ENCODE measurements around the gene CACNG1.
"Not testable (repeated sequence)": the region's sequence is repeated elsewhere in the genome, so short reads cannot be mapped to it uniquely, and the experiment has no call there.

Gene CACNG1

DNA sequence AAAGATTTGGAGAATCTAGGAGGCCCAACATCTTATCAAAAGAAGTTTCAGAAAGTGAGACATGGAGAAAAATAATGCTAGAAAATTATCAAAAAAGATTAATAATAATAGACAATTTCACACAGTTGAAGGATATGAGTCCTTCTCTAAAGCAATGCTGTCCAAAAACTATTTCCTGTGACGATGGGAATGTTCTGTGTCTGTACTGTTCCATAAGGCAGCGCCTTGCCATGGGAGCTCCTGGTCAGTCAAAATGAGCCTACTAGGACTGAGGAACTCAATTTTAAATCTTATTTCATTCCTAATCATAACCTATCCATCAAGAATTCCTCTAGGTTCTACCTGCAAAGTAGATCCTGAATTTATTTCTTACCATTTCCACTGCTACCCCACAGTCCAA, 49.0 kb downstream of the CACNG1 start:
- FAIRE-seq (no peak), DNase-seq (ENCODE audit: insufficient read length) (no peak)
- no peak for TF ChIP-seq POLR2A (IDR thresholded peaks at IDR 0.05; ENCODE audit: low read depth, low read length)
- no peak for TF ChIP-seq TAF1 (IDR thresholded peaks at IDR 0.05; ENCODE audit: borderline replicate concordance, low read depth, low read length)

DNA sequence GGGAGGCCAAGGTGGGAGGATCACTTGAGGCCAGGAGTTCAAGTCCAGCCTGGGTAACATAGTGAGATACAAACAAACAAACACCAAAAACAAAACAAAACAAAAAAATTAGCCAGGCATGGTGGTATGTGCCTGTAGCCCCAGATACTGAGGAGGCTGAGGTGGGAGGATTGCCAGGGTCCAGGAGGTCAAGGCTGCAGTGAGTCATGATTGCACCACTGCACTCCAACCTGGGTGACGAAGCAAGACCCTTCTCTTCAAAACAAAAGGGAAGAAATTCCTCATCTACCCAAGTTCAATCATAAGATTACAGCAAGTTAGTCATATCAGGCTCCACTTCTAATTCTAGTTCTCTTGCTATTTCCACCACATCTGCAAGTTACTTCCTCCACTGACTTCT, 50.9 kb downstream of the CACNG1 start:
- not testable (repeated sequence) for FAIRE-seq; DNase-seq (ENCODE audit: insufficient read length)

DNA sequence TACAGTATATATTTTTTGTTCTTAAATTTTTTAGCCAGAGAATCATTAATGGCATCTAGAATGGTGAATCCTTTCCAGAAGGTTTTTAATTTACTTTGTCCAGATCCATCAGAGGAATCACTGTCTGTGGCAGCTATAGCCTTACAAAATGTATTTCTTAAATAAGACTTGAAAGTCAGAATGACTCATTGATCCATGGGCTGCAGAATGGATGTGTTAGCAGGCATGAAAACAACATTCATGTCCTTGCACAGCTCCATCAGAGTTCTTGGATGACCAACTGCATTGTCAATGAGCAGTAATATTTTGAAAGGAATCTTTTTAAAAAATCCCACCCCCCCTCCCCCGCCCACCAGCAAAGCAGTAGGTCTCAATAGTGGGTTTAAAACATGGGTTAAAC, 51.4 kb downstream of the CACNG1 start:
- DNase-seq (ENCODE audit: insufficient read length) (no peak), FAIRE-seq (no peak)
- TF ChIP-seq TAF1 (IDR thresholded peaks at IDR 0.05; ENCODE audit: borderline replicate concordance, low read depth, low read length) (no peak), POLR2A (IDR thresholded peaks at IDR 0.05; ENCODE audit: low read depth, low read length) (no peak), POLR2AphosphoS5 (IDR thresholded peaks at IDR 0.05; ENCODE audit: low read depth, low read length) (no peak)

DNA sequence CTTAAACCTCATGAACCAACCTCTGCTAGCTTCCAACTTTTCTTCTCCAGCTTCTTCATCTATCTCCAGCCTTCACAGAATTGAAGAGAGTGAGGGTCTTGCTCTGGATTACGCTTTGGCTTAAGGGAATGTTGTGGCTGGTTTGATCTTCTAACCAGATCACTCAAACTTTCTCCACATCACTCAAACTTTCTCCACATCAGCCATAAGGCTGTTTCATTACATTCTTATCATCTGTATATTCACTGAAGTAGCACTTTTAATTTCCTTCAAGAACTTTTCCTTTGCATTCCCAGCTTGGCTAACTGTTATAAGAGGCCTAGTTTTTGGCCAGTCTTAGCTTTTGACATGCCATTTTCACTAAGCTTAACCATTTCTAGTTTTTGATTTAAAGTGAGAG, 52.3 kb downstream of the CACNG1 start:
- no peak for FAIRE-seq
- TF ChIP-seq TAF1 (IDR thresholded peaks at IDR 0.05; ENCODE audit: borderline replicate concordance, low read depth, low read length) (no peak), POLR2A (IDR thresholded peaks at IDR 0.05; ENCODE audit: low read depth, low read length) (no peak), POLR2AphosphoS5 (IDR thresholded peaks at IDR 0.05; ENCODE audit: low read depth, low read length) (no peak)

DNA sequence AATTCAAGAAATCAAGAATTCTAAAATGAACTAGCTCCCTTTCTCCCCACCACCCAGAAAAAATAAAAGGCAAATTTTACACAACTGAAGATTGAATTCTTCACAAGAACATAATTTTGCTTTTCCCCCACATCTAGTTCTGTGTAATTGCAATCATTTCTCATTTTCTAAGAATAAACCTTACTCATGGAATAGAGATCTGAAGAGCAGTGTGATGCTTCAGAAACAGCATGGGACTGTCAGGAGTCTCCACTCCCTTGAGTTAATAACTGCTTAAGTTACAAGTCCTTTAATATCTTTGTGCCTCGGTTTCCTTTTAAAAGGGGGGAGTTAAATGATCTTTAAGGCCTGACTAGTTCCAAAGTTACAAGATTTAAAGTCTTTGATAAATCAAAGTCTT, 53.7 kb downstream of the CACNG1 start:
- DNase-seq (ENCODE audit: insufficient read length) (no peak), FAIRE-seq (no peak)
- TF ChIP-seq TAF1 (IDR thresholded peaks at IDR 0.05; ENCODE audit: borderline replicate concordance, low read depth, low read length) (no peak), POLR2A (IDR thresholded peaks at IDR 0.05; ENCODE audit: low read depth, low read length) (no peak), POLR2AphosphoS5 (IDR thresholded peaks at IDR 0.05; ENCODE audit: low read depth, low read length) (no peak)

More for the DNA sequence above, 52.3 kb downstream of the CACNG1 start:
- DNase-seq (ENCODE audit: insufficient read length): no peak

DNA sequence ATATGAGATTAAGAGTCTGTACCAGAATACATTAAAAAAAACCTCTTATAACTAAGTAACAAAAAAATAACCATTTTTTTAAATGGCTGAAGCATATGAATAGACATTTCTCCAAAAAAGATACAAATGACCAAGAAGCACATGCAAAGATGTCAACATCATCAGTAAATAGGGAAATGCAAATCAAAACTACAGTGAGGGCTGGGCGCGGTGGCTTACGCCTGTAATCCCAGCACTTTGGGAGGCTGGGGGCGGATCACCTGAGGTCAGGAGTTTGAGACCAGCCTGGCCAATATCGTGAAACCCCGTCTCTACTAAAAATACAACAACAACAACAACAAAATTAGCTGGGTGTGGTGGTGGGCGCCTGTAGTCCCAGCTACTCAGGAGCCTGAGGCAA, 60.3 kb downstream of the CACNG1 start:
- not testable (repeated sequence) for FAIRE-seq; DNase-seq (ENCODE audit: insufficient read length)

DNA sequence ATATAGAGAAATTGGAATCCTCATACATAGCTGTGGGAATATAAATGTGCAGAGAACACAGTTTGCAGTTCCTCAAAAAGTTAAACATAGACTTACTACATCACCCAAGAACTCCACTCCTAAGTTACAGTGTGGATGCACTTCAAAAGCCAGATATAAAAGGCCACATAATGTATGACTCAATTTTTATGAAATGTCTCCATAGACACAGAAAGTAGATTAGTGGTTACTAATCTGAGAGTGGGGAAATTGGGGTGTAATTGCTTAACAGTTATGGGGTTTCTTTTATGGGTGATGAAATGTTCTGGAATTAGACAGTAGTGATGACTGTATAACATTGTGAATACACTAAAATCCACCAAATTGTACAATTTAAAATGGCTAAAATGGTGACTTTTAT, 60.9 kb downstream of the CACNG1 start:
- FAIRE-seq (no peak), DNase-seq (ENCODE audit: insufficient read length) (no peak)
- TF ChIP-seq POLR2A (IDR thresholded peaks at IDR 0.05; ENCODE audit: low read depth, low read length) (no peak), POLR2AphosphoS5 (IDR thresholded peaks at IDR 0.05; ENCODE audit: low read depth, low read length) (no peak), TAF1 (IDR thresholded peaks at IDR 0.05; ENCODE audit: borderline replicate concordance, low read depth, low read length) (no peak)
